ENCODE measurements around the gene DENND6B.
"Not testable (repeated sequence)": the region's sequence is repeated elsewhere in the genome, so short reads cannot be mapped to it uniquely, and the experiment has no call there.

The DENND6B gene

DNA sequence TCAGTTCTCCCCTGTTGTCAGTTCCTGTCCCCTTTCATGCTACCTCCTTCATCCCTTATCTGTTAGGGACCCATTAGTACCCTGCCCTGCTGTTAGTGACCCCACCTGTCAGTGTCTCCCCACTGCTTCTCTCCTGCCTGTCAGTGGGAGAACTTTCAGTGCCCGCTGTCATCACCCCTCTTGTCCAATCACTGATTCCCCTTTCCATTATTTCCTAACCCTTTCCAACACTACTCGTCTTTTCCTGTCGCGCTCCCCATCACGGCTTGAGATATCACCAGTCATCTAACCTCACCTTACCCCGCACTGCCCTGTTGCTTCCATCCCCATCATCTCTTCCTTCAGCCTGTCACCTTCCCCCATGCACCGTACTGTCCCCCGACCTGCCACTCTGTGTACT, 20.3 kb upstream of the DENND6B start:
- Mint-ChIP-seq H3K36me3 (ENCODE audit: insufficient read depth) (peaks cover 11% of the 10 kb centered on the region), H3K27me3 (no peaks in the 10 kb centered on the region), H3K4me1 (ENCODE audit: low read depth in 2 of 2) (peaks cover 0 to 1% of the 10 kb centered on the region in 2 donors), H3K4me3 (no peak overlapping the region), H3K9me3 (no peaks in the 10 kb centered on the region), H3K27ac (no peak overlapping the region)
- ATAC-seq (replicated peaks) (no peak), DNase-seq (no peak)

GRCh38 chr22:50346470-50346869, 19.7 kb upstream of the DENND6B start:
- ATAC-seq (replicated peaks): no peak
- H3K27ac Mint-ChIP-seq: no peak overlapping the region

DNA sequence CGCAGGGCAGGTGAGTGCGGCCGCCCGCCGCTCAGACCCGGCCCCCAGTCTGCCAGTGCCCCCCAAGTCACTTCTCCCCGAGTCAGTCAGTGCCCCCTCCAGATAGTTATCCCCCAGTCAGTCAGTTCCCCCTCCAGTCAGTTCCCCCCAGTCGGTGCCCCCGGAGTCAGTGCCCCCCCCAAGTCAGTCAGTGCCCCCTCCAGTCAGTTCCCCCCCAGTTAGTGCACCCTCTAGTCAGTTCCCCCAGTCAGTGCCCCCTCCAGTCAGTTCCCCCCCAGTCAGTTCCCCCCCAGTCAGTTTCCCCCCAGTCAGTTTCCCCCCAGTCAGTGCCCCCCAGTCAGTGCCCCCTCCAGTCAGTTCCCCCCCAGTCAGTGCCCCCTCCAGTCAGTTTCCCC, 16.7 kb upstream of the DENND6B start:
- peak; percentile 11 for ATAC-seq (replicated peaks)
- Mint-ChIP-seq H3K4me3 (peak overlapping the region; percentile 47 to 59), H3K27me3 (no peaks in the 10 kb centered on the region)

More at GRCh38 chr22:50346470-50346869, 19.7 kb upstream of the DENND6B start:
- Mint-ChIP-seq H3K4me3 (no peak overlapping the region), H3K36me3 (ENCODE audit: insufficient read depth) (peaks cover 9% of the 10 kb centered on the region), H3K27me3 (no peaks in the 10 kb centered on the region), H3K4me1 (ENCODE audit: low read depth in 2 of 2) (peaks cover 1 to 2% of the 10 kb centered on the region in 2 donors), H3K9me3 (no peaks in the 10 kb centered on the region)
- no peak for DNase-seq

DNA sequence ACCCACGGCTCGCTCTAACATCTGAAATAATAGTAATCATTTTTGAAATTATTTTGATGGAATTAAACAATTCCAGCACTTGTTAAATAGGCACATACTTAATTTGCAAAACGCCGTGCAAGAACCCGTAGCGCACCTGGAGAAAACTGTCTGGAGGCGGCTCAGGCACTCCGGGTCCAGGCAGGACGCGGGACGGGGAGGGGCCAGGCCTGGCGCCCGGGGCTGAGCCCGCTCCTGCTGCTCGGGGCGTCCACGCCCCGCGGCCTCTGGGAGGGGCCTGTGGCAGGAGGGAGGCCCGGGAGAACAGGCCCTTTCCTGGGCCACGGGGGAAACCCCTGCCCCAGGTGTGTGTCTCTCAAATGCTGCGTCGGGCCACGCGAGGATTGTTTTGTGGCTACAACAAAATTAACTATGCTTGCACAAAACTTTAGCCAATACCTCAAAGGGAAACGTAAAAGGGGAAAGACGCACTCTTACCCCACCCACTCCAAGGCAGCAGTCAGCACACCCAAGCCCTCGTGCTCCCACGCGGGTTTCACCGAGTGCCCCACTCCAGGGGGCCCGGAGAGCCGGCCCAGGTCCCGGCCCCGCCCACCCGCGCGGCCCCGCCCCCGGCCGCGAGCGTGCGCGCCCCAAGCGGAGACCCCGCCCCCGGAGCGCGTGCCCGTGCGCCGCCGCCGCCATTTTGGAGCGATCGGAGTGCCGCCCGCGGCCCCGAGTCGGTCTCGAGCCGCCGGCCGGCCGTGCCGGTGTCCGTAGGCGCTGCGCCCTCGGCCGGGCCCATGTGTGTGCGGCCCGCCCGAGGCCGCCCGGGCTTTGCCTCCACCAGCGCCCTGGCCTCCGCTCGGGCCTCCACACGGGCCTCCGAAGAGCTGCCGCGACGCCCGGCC, 16.1 kb upstream of the DENND6B start, which contains the start of gene PPP6R2:
Gene PPP6R2 (plus strand): TSS at position 677 of the 890 bp plus-strand sequence. CDS start 50,582 bp downstream, outside the sequence.
- DNase-seq (peak; percentile 85 to 89 (median 88)), ATAC-seq (replicated peaks) (peak; percentile 78)
- H3K9me3 Mint-ChIP-seq: no peaks in the 10 kb centered on the region
- H3K27ac Mint-ChIP-seq: peak within 1 kb of the TSS; percentile 82 to 90
- peak within 1 kb of the TSS; percentile 78 to 85 for H3K4me3 Mint-ChIP-seq
- peaks cover 3% of the 10 kb centered on the region for H3K36me3 Mint-ChIP-seq (ENCODE audit: insufficient read depth)
- H3K4me1 Mint-ChIP-seq (ENCODE audit: low read depth in 2 of 2): peaks cover 3 to 4% of the 10 kb centered on the region in 2 donors
- no peaks in the 10 kb centered on the region for H3K27me3 Mint-ChIP-seq

More for the DNA sequence above, 16.7 kb upstream of the DENND6B start:
- no peaks in the 10 kb centered on the region for H3K9me3 Mint-ChIP-seq
- H3K36me3 Mint-ChIP-seq (ENCODE audit: insufficient read depth): peaks cover 3% of the 10 kb centered on the region
- no peak for DNase-seq
- no peak overlapping the region for H3K27ac Mint-ChIP-seq
- H3K4me1 Mint-ChIP-seq (ENCODE audit: low read depth in 2 of 2): peaks cover 3 to 4% of the 10 kb centered on the region in 2 donors

GRCh38 chr22:50341977-50342650, 15.3 kb upstream of the DENND6B start:
- no peaks in the 10 kb centered on the region for H3K9me3 Mint-ChIP-seq
- peak overlapping the region; percentile 82 to 90 for H3K27ac Mint-ChIP-seq
- peak; percentile 59 for ATAC-seq (replicated peaks)
- H3K36me3 Mint-ChIP-seq (ENCODE audit: insufficient read depth): peaks cover 3% of the 10 kb centered on the region
- H3K4me1 Mint-ChIP-seq (ENCODE audit: low read depth in 2 of 2): peaks cover 3 to 4% of the 10 kb centered on the region in 2 donors
- H3K4me3 Mint-ChIP-seq: peak overlapping the region; percentile 78 to 85
- peak; percentile 87 to 91 (median 90) for DNase-seq
- H3K27me3 Mint-ChIP-seq: no peaks in the 10 kb centered on the region

DNA sequence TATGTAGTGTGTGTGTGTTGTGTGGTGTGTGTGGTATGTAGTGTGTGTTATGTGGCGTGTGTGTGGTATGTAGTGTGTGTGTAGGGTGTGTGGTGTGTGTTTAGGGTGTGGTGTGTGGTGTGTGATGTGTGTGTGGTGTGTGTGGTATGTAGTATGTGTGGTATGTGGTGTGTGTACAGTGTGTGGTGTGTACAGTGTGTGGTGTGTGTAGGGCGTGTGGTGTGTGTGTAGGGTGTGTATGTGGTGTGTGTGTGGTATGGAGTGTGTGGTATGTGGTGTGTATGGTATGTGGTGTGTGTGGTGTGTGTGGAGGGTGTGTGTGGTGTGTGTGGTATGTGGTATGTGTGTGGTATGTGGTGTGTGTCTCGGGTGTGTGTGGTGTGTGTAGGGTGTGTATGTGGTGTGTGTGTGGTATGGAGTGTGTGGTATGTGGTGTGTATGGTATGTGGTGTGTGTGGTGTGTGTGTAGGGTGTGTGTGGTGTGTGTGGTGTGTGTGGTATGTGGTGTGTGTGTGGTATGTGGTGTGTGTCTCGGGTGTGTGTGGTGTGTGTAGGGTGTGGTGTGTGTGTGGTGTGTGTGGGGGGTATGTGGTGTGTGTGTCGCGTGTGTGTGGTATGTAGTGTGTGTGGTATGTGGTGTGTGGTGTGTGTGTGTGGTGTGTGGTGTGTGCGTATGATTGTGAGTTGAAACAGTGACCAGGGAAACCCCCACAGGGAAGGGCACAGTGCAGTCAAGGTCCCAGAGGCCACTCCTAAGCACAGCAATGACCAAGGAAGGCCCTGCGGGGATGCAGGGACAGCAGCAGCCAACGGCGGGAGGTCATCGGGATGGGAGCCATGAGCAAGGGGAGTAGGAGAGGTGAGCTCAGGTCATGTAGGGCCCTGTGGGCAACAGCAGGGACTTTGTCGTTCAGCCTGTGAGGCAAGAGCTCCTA, 13.4 kb upstream of the DENND6B start:
- H3K4me1 Mint-ChIP-seq (ENCODE audit: low read depth in 2 of 2): peaks cover 3 to 4% of the 10 kb centered on the region in 2 donors
- no peaks in the 10 kb centered on the region for H3K36me3 Mint-ChIP-seq (ENCODE audit: insufficient read depth)
- ATAC-seq (replicated peaks): no peak
- no peak for DNase-seq
- H3K27me3 Mint-ChIP-seq: no peaks in the 10 kb centered on the region
- H3K27ac Mint-ChIP-seq: no peak overlapping the region
- no peaks in the 10 kb centered on the region for H3K9me3 Mint-ChIP-seq
- H3K4me3 Mint-ChIP-seq: no peak overlapping the region

GRCh38 chr22:50338860-50339462, 12.1 kb upstream of the DENND6B start:
- no peak for DNase-seq

GRCh38 chr22:50338042-50338573, 11.3 kb upstream of the DENND6B start:
- Mint-ChIP-seq H3K4me3 (no peak overlapping the region), H3K4me1 (ENCODE audit: low read depth in 2 of 2) (peaks cover 3 to 4% of the 10 kb centered on the region in 2 donors), H3K27ac (no peak overlapping the region), H3K36me3 (ENCODE audit: insufficient read depth) (peaks cover 4% of the 10 kb centered on the region), H3K27me3 (no peaks in the 10 kb centered on the region), H3K9me3 (no peaks in the 10 kb centered on the region)
- ATAC-seq (replicated peaks): no peak
- DNase-seq: no peak

More at GRCh38 chr22:50338860-50339462, 12.1 kb upstream of the DENND6B start:
- no peaks in the 10 kb centered on the region for H3K36me3 Mint-ChIP-seq (ENCODE audit: insufficient read depth)
- no peak overlapping the region for H3K4me3 Mint-ChIP-seq
- no peak for ATAC-seq (replicated peaks)
- H3K27me3 Mint-ChIP-seq: no peaks in the 10 kb centered on the region
- H3K27ac Mint-ChIP-seq: no peak overlapping the region
- no peaks in the 10 kb centered on the region for H3K9me3 Mint-ChIP-seq
- H3K4me1 Mint-ChIP-seq (ENCODE audit: low read depth in 2 of 2): peaks cover 3 to 4% of the 10 kb centered on the region in 2 donors

DNA sequence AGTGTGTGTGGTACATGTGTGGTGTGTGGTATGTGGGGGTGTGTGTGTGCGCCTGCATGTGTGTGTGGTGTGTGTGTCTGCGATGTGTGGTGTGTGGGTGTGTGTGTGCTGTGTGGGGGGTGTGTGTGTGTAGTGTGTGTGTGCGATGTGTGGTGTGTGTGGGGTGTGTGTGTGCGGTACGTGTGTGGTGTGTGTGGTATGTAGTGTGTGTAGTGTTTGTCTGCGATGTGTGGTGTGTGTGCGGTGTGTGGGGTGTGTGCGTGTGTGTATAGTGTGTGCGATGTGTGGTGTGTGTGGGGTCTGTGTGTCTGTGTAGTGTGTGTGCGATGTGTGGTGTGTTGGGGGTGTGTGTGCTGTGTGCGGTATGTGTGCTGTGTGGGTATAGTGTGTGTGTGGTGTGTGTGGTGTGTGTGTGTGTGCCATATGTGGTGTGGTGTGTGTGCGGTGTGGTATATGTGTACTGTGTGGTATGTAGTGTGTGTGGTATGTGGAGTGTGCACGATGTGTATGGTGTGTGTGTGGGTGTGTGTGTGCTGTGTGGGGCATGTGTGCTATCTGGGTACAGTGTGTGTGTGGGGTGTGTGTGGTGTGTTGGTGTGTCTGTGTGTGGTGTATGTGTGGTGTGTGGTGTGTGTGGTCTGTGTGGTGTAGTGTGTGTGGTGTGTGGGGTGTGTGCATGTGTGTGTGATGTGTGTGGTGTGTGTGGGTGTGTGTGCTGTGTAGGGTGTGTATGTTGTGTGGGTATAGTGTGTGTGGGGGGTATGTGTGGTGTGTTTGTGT, 10.6 kb upstream of the DENND6B start:
- ATAC-seq (replicated peaks): no peak
- H3K4me3 Mint-ChIP-seq: no peak overlapping the region
- no peaks in the 10 kb centered on the region for H3K9me3 Mint-ChIP-seq
- no peaks in the 10 kb centered on the region for H3K27me3 Mint-ChIP-seq
- H3K4me1 Mint-ChIP-seq (ENCODE audit: low read depth in 2 of 2): peaks cover 2 to 4% of the 10 kb centered on the region in 2 donors
- H3K36me3 Mint-ChIP-seq (ENCODE audit: insufficient read depth): peaks cover 4% of the 10 kb centered on the region
- DNase-seq: no peak
- no peak overlapping the region for H3K27ac Mint-ChIP-seq

DNA sequence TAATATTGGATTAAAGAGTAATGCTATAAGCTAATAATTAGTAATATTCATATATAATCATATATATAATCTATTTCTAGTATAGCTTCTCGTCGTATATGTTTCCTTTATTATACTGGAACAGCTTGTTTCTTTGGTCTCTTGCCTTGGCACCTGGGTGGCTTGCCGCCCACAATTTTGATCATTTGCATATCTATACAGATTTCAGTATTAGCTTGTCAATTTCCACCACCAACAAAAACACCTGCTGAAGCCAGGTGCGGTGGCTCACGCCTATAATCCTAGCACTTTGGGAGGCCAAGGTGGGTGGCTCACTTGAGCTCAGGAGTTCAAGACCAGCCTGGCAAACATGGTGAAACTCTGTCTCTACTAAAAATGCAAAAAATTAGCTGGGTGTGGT, 7.6 kb upstream of the DENND6B start:
- not testable (repeated sequence) for H3K9me3 Mint-ChIP-seq; H3K4me3 Mint-ChIP-seq; H3K4me1 Mint-ChIP-seq (ENCODE audit: low read depth in 2 of 2); ATAC-seq (replicated peaks); H3K27ac Mint-ChIP-seq; H3K36me3 Mint-ChIP-seq (ENCODE audit: insufficient read depth); DNase-seq; H3K27me3 Mint-ChIP-seq

- no peak for DNase-seq
- Mint-ChIP-seq H3K9me3 (no peaks in the 10 kb centered on the region), H3K36me3 (ENCODE audit: insufficient read depth) (peaks cover 11% of the 10 kb centered on the region), H3K27me3 (peaks cover 0 to 8% of the 10 kb centered on the region in 2 donors), H3K4me3 (no peak overlapping the region), H3K4me1 (ENCODE audit: low read depth in 2 of 2) (peaks cover 9 to 10% of the 10 kb centered on the region in 2 donors), H3K27ac (no peak overlapping the region)
- no peak for ATAC-seq (replicated peaks)
Observed at GRCh38 chr22:50329236-50329635, 2.4 kb upstream of the DENND6B start.

DNA sequence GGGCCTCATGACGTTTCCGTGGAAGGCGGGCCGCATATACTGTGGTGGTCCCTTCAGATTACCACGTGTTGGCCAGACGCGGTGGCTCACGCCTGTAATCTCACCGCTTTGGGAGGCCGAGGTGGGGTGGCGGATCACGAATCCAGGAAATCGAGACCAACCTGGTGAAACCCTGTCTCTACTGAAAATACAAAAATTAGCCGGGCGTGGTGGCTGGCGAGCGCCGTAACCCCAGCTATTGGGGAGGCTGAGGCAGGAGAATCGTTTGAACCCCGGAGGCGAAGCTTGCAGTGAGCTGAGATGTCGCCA, 853 bp upstream of the DENND6B start:
- ATAC-seq (replicated peaks): no peak

More for the DNA sequence above, 853 bp upstream of the DENND6B start:
- Mint-ChIP-seq H3K9me3 (no peaks in the 10 kb centered on the region), H3K36me3 (ENCODE audit: insufficient read depth) (peaks cover 12% of the 10 kb centered on the region), H3K27me3 (peaks cover 0 to 8% of the 10 kb centered on the region in 2 donors), H3K27ac (peak overlapping the region in 1 of 2 donors; percentile 63), H3K4me3 (peak overlapping the region; percentile 81), H3K4me1 (ENCODE audit: low read depth in 2 of 2) (peaks cover 9 to 10% of the 10 kb centered on the region in 2 donors)
- DNase-seq: no peak

All from effector memory CD8-positive, alpha-beta T cell (primary cell).